OCI-LY7 (cell line): ENCODE results near the gene RTL9.

Experiments used
- EZH2phosphoT487 ChIP-seq: fragments of 200-600 bp; sonication (generic); IDR thresholded peaks from 2 replicates; pipeline ENCODE4 v1.6.1; 2018; ENCODE audit warnings: low read depth, borderline replicate concordance, mild to moderate bottlenecking, mixed run types, antibody characterized with exemption, low read length, moderate library complexity, mixed read lengths
- TF ChIP-seq, protein P1 (sequence below): fragments of 200-600 bp; sonication (generic); conservative IDR thresholded peaks from 2 replicates; pipeline ENCODE4 v1.5.1; 2014; ENCODE audit warnings: mild to moderate bottlenecking, antibody characterized with exemption, low read length, moderate library complexity, mixed read lengths

DNA sequence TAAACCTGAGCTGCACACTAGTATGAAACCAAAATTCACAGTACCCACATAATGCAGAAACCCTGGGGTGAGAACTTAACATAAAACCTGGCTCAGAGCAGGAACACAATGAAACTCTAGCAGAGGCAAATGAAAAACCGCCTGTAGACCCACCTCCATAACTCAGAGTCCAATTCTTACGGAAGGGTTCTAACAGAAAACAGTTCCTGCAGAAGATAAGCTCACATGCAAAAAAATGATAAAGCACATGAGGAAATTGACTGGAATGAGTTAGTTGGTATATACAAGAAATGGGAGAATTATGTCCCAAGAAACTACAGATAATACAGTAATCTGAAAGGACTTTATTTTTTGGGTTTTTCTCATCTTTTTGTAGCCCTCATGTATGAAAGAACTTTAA is 14.7 kb downstream of the RTL9 start:
- TF ChIP-seq, protein P1, sequence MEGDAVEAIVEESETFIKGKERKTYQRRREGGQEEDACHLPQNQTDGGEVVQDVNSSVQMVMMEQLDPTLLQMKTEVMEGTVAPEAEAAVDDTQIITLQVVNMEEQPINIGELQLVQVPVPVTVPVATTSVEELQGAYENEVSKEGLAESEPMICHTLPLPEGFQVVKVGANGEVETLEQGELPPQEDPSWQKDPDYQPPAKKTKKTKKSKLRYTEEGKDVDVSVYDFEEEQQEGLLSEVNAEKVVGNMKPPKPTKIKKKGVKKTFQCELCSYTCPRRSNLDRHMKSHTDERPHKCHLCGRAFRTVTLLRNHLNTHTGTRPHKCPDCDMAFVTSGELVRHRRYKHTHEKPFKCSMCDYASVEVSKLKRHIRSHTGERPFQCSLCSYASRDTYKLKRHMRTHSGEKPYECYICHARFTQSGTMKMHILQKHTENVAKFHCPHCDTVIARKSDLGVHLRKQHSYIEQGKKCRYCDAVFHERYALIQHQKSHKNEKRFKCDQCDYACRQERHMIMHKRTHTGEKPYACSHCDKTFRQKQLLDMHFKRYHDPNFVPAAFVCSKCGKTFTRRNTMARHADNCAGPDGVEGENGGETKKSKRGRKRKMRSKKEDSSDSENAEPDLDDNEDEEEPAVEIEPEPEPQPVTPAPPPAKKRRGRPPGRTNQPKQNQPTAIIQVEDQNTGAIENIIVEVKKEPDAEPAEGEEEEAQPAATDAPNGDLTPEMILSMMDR: no peak
- TF ChIP-seq EZH2phosphoT487: no peak
